Activated T-cell treated with anti-CD3 and anti-CD28 coated beads for 4 hours (primary cell): ENCODE results near the gene HSD17B1.
A peak's percentile ranks its signal among the peaks of the same experiment; 100 is the strongest.
"Not testable (repeated sequence)": the region's sequence is repeated elsewhere in the genome, so short reads cannot be mapped to it uniquely, and the experiment has no call there.

Experiments used
- DNase-seq: peaks from one replicate; pipeline ENCODE4 v3.0.0-alpha.2; 2020

The HSD17B1 gene

DNA sequence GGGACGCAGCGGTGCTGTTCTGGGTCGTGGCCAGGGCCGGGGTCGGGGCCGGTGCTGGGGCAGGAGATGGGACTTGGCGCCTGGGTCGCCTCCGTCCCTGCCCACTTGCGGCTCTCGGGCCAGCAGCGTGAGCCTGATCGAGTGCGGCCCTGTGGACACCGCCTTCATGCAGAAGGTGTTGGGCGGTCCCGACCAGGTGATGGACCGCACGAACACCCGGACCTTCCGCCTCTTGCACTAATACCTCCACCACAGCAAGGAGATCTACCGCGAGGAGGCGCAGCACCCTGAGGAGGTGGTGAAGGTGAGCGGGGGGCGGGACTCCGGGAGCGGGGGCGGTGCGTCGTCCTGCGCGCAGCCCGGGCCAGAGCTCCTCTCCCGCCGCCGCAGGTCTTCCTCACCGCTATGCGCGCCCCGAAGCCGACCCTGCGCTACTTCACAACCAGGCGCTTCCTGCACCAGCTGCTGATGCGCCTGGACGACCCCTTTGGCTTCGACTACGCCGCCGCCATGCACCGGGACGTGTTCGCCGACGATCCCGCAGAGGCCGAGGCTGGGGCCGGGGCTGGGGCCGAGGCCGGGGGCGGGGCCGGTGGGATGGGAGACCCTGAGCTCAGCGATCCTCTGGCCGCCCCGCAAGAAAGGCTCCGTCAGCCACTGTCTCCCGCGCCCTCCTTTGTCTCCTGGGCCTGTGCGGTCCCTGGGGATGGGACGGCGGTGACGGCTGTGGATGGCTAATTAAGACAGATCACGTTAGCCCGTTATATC, 4.5 kb upstream of the HSD17B1 start:
- peak; percentile 75 for DNase-seq

DNA sequence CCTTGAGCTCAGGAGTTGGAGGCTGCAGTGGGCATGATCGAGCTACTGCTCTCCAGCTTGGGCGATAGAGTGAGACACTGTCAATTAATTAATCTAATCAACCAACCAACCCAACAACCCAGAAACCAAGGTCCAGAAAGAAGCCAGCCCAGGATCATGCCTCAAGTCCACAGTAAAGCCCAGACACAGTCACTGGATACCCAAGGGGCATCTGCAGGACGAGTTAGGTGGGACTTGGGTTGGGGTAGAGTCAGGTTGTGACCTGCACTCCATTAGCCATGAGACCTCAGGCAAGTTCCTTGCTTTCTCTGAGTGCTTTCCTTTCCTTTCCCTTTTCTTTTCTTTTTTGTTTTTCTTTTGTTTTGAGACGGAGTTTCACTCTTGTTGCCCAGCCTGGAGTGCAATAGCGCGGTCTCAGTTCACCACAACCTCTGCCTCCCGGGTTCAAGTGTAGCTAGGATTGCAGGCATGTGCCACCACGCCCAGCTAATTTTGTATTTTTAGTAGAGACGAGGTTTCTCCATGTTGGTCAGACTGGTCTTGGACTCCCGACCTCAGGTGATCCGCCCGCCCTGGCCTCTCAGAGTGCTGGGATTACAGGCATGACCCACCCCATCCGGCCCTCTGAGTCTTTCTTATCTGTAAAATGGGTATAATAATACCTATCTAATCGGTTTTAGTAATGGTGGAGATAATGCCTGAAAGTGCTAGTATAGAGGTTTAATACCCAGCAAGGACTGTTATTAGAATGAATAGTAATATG, 3.5 kb upstream of the HSD17B1 start:
- DNase-seq: no peak

GRCh38 chr17:42553161-42553818, 567 bp downstream of the HSD17B1 start:
- DNase-seq: no peak

DNA sequence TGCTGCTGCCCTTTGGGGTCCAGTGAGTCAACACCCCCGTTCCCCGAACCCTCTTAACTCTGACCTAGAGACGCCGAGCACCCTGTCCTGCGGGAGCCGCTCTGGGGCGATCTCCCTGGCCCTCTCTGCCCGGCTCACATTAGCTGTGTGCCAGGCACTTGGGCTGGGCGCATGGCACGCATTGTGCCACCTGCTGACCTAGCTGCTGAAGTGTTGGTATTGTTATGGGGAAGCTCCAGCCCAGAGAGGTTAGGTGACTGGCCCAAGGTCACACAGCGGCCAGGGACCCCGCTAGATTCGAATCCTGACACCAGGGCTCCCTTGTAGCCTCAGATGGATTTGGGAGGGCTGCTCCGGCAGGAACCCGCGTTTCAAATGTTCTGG, 1.1 kb downstream of the HSD17B1 start:
- no peak for DNase-seq

- peak; percentile 48 for DNase-seq
Measured at GRCh38 chr17:42554250-42555121, 1.8 kb downstream of the HSD17B1 start.

- DNase-seq: no peak
Measured at GRCh38 chr17:42555122-42555622, 2.4 kb downstream of the HSD17B1 start.

DNA sequence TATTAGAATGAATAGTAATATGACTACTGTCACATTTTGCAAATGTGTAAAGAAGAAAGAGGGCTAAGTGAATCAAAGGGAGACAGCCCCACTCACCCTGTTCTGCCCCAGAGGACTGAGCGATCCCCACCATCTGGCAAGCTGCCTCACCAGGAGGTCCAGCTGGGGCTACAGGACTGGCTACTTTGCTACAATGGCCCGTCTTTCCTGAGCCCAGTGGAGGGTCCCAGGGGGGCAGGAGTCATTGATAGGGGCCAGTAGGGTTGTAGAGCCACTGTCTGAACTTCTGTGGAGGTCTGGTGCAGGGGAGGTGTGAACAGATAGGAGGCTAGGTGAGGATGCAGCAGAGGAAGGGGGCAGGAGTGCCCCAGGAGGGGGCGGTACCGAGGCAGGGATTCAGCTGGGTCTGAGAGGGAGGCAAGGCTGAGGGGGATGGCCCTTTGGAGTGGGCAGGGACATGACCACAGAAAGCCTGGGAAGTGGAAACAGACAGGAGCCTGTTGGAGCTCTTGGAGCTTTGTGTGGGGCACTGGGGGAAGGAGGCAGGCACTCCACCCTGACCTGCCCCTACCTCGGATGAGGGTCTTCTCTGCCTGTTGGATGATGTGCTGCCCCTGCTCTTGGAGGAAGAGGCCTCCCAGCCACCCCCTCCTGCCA, 3.4 kb downstream of the HSD17B1 start:
- not testable (repeated sequence) for DNase-seq

GRCh38 chr17:42559075-42559474, 6.4 kb downstream of the HSD17B1 start:
- no peak for DNase-seq

GRCh38 chr17:42560246-42560645, 7.5 kb downstream of the HSD17B1 start:
- no peak for DNase-seq

DNA sequence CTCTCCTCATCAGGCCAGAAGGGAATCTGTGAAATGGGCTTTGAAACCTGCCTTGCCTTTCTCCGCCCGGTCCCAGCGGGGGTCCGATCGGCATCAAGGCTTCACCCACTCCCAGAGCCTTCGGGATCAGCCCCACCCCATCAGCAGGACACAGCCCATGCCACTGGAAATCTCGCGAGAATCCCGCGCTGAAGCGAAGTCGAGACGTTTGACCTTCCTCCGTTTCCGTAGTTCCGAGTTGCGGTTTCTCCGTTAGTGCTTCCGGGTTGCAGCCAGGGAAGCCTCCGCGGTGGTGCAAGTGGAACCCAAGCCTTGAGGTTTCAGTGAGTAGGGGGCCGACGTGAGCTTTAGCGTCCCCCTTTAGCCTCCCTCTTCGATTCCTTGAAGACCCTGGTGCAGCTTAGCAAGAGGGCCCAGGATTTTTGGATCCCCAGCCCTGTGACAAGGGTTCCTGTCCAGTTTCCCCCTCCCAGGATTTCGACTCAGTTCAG, 9.2 kb downstream of the HSD17B1 start, which contains the start of gene COASY:
TSS of gene COASY (plus strand) at position 252 of the 491 bp plus-strand sequence. CDS start 475 bp downstream, outside the sequence.
- peak; percentile 90 for DNase-seq

GRCh38 chr17:42562388-42563142, 9.8 kb downstream of the HSD17B1 start:
- DNase-seq: no peak

DNA sequence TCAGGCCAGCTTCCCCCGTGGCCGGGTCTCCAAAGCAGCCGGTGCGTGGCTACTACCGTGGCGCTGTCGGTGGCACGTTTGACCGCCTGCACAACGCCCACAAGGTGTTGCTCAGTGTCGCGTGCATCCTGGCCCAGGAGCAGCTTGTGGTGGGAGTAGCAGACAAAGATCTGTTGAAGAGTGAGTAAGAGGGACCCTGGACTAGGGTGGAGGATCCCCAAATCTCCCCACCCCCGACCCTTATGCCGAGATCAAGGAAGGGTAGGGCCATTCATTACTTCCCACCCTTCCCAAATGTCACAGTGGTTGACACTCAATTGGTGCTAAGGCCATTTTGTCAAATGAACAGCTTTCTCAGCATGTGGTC, 10.4 kb downstream of the HSD17B1 start:
- no peak for DNase-seq

- no peak for DNase-seq
Measured at GRCh38 chr17:42563543-42563942, 10.8 kb downstream of the HSD17B1 start.

DNA sequence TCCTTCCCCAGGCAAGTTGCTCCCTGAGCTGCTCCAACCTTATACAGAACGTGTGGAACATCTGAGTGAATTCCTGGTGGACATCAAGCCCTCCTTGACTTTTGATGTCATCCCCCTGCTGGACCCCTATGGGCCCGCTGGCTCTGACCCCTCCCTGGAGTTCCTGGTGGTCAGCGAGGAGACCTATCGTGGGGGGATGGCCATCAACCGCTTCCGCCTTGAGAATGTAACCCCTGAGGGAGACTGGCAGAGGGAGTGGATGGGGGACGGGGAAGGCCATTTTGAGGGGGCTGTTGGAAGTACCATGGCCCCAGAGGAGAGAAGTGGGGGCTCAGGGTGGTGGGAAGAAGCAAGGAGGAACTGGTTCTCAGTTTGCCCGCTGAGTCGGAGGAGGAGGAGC, 11.2 kb downstream of the HSD17B1 start:
- no peak for DNase-seq

GRCh38 chr17:42564815-42565522, 12.2 kb downstream of the HSD17B1 start:
- no peak for DNase-seq

GRCh38 chr17:42565523-42566214, 12.9 kb downstream of the HSD17B1 start:
- no peak for DNase-seq

GRCh38 chr17:42566215-42566882, 13.6 kb downstream of the HSD17B1 start:
- DNase-seq: no peak

GRCh38 chr17:42566883-42567573, 14.3 kb downstream of the HSD17B1 start, which contains the start of gene MLX:
Gene MLX (plus strand): TSS chr17:42567100. CDS start chr17:42567125, 25 bp downstream.
- DNase-seq: peak; percentile 78
